Measurements from ENCODE around the gene HCFC1.

DNA sequence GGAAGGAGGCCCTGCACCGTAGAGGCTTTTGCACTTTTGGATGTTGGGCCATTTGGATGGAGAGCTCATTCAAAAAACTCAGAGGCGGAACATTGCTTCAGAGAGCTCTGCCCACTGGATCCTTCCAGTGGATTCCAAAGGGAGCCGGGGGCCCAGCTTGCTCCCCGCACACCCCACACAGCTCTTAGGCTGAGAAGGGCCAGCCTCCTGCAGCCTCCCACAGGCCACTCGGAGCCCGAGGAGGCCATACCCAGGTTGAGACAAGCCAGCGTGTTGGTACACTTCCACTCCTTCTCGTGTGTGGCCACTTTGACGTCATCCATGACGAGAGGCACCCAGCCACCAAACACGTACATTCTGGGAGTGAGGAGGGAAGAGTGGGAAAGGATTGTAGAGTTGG is 10.3 kb downstream of the HCFC1 start:
- TF ChIP-seq EP300 (IDR thresholded peaks at IDR 0.05) (no peak), POLR2A (IDR thresholded peaks at IDR 0.05) (no peak)
- TF ChIP-seq, protein P1, sequence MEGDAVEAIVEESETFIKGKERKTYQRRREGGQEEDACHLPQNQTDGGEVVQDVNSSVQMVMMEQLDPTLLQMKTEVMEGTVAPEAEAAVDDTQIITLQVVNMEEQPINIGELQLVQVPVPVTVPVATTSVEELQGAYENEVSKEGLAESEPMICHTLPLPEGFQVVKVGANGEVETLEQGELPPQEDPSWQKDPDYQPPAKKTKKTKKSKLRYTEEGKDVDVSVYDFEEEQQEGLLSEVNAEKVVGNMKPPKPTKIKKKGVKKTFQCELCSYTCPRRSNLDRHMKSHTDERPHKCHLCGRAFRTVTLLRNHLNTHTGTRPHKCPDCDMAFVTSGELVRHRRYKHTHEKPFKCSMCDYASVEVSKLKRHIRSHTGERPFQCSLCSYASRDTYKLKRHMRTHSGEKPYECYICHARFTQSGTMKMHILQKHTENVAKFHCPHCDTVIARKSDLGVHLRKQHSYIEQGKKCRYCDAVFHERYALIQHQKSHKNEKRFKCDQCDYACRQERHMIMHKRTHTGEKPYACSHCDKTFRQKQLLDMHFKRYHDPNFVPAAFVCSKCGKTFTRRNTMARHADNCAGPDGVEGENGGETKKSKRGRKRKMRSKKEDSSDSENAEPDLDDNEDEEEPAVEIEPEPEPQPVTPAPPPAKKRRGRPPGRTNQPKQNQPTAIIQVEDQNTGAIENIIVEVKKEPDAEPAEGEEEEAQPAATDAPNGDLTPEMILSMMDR (IDR thresholded peaks at IDR 0.05) = no peak
